T-cell (primary cell): ENCODE measurements around the gene NTM. TPM values are rescaled to one million over a fixed set of nuclear protein-coding genes. Genes with fewer than 3 reads are reported as not detected.

Experiments
- ATAC-seq, 4 experiments: fragments of 200-7000 bp in 3 of 4; fragments of 150-1000 bp in 1 of 4; cut with Tn5 transposase; replicated peaks in 1 of 4; 1 replicate in 3 of 4; 2 replicates in 1 of 4; pipeline ENCODE4 v1.10.0; 2021; ENCODE audit warnings: moderate library complexity in 3 of 4, mild to moderate bottlenecking in 2 of 4, moderate number of reproducible peaks in 1 of 4
- CTCF ChIA-PET, 2 donors: fragments of 300-600 bp; sonication (Branson Sonifier 250); formaldehyde crosslinking; loops; one replicate each; lab custom pipeline; 2022; ENCODE audit warnings: antibody characterized with exemption in 2 of 2; lab: Charles Lee
- POLR2A ChIA-PET, 2 donors: fragments of 300-600 bp; sonication (Branson Sonifier 250); formaldehyde crosslinking; loops; one replicate each; lab custom pipeline; 2022; ENCODE audit warnings: antibody characterized with exemption in 2 of 2; lab: Charles Lee
- DNase-seq, 35 experiments: peaks; one replicate each; pipeline versions ENCODE4 v3.0.0 to v3.0.0-alpha.2; 2013 to 2023
- H3K27ac ChIP-seq: one replicate; pipeline ENCODE4 v1.5.1; 2013; ENCODE audit warnings: low read length
- H3K27me3 ChIP-seq, 2 experiments: replicated peaks in 1 of 2; 1 replicate in 1 of 2; 2 replicates in 1 of 2; pipeline versions ENCODE4 v1.6.1 to v1.7.0; 2013; ENCODE audit warnings: low read length in 1 of 2, mixed read lengths in 1 of 2; ENCODE audit not compliant: control insufficient read depth in 2 of 2, insufficient read depth in 2 of 2; ENCODE audit errors: extremely low read depth in 1 of 2
- H3K36me3 ChIP-seq, 2 donors: 1 replicate in 1 of 2; 2 replicates in 1 of 2; pipeline versions ENCODE4 v1.6.1 to v1.7.0; 2013; ENCODE audit warnings: low read length in 1 of 2; ENCODE audit not compliant: control insufficient read depth in 2 of 2, insufficient read depth in 1 of 2; ENCODE audit errors: extremely low read depth in 1 of 2
- H3K4me1 ChIP-seq, 2 experiments: 1 replicate in 1 of 2; 2 replicates in 1 of 2; pipeline versions ENCODE4 v1.6.1 to v1.7.0; 2013; ENCODE audit warnings: low read length in 2 of 2, mixed read lengths in 1 of 2; ENCODE audit not compliant: insufficient read depth in 2 of 2, control insufficient read depth in 1 of 2; ENCODE audit errors: extremely low read depth in 1 of 2
- H3K4me3 ChIP-seq, 2 donors: 1 replicate in 1 of 2; 2 replicates in 1 of 2; pipeline versions ENCODE4 v1.5.1 to v1.7.0; 2013; ENCODE audit warnings: mild to moderate bottlenecking in 2 of 2, low read length in 1 of 2, moderate library complexity in 1 of 2; ENCODE audit not compliant: control insufficient read depth in 1 of 2; ENCODE audit errors: extremely low read depth in 1 of 2
- H3K9me3 ChIP-seq: 2 replicates; pipeline ENCODE4 v1.7.0; 2013
- H3K27ac Mint-ChIP-seq, 2 donors: one replicate each; pipeline ENCODE4 v1.8.0; 2020 to 2021; ENCODE audit warnings: mild to moderate bottlenecking in 2 of 2, mixed read lengths in 2 of 2
- H3K27me3 Mint-ChIP-seq, 2 donors: one replicate each; pipeline ENCODE4 v1.8.0; 2021 to 2022; ENCODE audit warnings: mixed read lengths in 2 of 2
- H3K36me3 Mint-ChIP-seq: one replicate; pipeline ENCODE4 v1.8.0; 2021; ENCODE audit warnings: mixed read lengths
- H3K4me1 Mint-ChIP-seq, 3 donors: one replicate each; pipeline ENCODE4 v1.8.0; 2020 to 2022; ENCODE audit warnings: mixed read lengths in 3 of 3, mild to moderate bottlenecking in 1 of 3
- H3K4me3 Mint-ChIP-seq, 3 donors: one replicate each; pipeline ENCODE4 v1.8.0; 2020 to 2022; ENCODE audit warnings: mild to moderate bottlenecking in 3 of 3, mixed read lengths in 3 of 3, moderate library complexity in 3 of 3
- H3K9me3 Mint-ChIP-seq, 3 donors: one replicate each; pipeline ENCODE4 v1.8.0; 2020 to 2022; ENCODE audit warnings: mixed read lengths in 3 of 3
- WGBS: methylation state at CpG from one replicate; pipeline ENCODE4 v1.1.5; 2013; ENCODE audit warnings: missing lambda C conversion rate; ENCODE audit not compliant: insufficient coverage; 5-methylcytosine and 5-hydroxymethylcytosine counted together
- total RNA-seq, 35 experiments: library from RNA in 6 of 35; stranded (reverse) in 6 of 35; fragments of 120-200 nt in 1 of 35; gene quantifications; one replicate each; pipeline versions ENCODE4 v1.2.1 to v1.2.4 and lab custom pipeline; 2013 to 2026

The NTM gene
- total RNA-seq, 5 donors from 2014 or later (not counting 1 experiment from before 2014, with no cell fraction given): not detected

DNA sequence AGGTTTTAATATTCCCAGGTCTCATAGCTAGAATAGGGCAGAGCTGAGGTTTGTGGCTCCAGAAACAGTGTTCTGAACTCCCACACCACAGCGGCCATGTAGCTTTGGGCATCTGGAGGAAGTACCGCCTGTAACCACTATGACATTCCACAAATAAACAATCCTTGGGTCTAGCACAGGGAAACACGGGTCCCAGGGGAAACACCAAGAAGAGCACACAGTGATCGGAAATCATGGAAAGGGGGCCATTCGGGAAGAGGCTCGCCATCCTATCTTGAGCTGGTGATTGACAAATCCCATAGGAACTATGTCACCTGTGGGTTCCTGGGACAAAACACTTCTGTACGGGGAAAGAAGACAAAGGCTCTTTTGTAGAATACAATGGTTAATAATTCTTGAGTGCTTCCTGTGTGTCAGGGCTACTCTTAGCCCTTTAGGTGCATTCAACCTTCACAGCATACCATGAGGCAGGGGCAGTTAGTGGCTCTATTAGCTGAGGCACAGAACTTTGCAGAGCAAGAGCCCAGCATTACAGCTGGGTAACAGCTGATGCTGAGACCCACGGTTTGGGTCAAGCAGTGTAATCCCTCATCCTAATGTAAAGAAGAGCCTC is 514.2 kb downstream of the NTM start:
- ChIA-PET POLR2A (no interaction called here), CTCF (no interaction called here)
- ATAC-seq (no peak), DNase-seq (no peak)
- 77% methylated on average over 4 of the region's 8 CpGs for WGBS
- Histone ChIP-seq H3K9me3 (no peaks in the 10 kb centered on the region), H3K36me3 (no peaks in the 10 kb centered on the region), H3K4me3 (no peak overlapping the region), H3K27ac (no peak overlapping the region), H3K27me3 (peaks cover 0 to 2% of the 10 kb centered on the region in 2 experiments), H3K4me1 (no peaks in the 10 kb centered on the region)
- H3K4me1 Mint-ChIP-seq: no peaks in the 10 kb centered on the region
- peaks cover 0 to 10% (median 0%) of the 10 kb centered on the region in 3 donors for H3K9me3 Mint-ChIP-seq
- H3K4me3 Mint-ChIP-seq: no peak overlapping the region
- H3K27me3 Mint-ChIP-seq: peaks cover 0 to 6% of the 10 kb centered on the region in 2 donors
- no peak overlapping the region for H3K27ac Mint-ChIP-seq
- H3K36me3 Mint-ChIP-seq: no peaks in the 10 kb centered on the region

- Mint-ChIP-seq H3K4me3 (no peak overlapping the region), H3K36me3 (no peaks in the 10 kb centered on the region), H3K27ac (no peak overlapping the region), H3K9me3 (peaks cover 0 to 10% (median 0%) of the 10 kb centered on the region in 3 donors), H3K4me1 (no peaks in the 10 kb centered on the region), H3K27me3 (peaks cover 0 to 6% of the 10 kb centered on the region in 2 donors)
- ChIA-PET POLR2A (no interaction called here), CTCF (no interaction called here)
- Histone ChIP-seq H3K27me3 (peaks cover 0 to 2% of the 10 kb centered on the region in 2 experiments), H3K9me3 (no peaks in the 10 kb centered on the region), H3K36me3 (no peaks in the 10 kb centered on the region), H3K4me1 (no peaks in the 10 kb centered on the region), H3K27ac (no peak overlapping the region), H3K4me3 (no peak overlapping the region)
- DNase-seq (no peak), ATAC-seq (no peak)
- 80% methylated on average over 4 of the region's 7 CpGs for WGBS
Observed at GRCh38 chr11:131885431-131885830, 515.0 kb downstream of the NTM start.

- WGBS: no CpG with 5 or more reads among the region's 3 CpGs
- no peak overlapping the region for H3K27ac Mint-ChIP-seq
Observed at GRCh38 chr11:131886201-131886600, 515.8 kb downstream of the NTM start.

DNA sequence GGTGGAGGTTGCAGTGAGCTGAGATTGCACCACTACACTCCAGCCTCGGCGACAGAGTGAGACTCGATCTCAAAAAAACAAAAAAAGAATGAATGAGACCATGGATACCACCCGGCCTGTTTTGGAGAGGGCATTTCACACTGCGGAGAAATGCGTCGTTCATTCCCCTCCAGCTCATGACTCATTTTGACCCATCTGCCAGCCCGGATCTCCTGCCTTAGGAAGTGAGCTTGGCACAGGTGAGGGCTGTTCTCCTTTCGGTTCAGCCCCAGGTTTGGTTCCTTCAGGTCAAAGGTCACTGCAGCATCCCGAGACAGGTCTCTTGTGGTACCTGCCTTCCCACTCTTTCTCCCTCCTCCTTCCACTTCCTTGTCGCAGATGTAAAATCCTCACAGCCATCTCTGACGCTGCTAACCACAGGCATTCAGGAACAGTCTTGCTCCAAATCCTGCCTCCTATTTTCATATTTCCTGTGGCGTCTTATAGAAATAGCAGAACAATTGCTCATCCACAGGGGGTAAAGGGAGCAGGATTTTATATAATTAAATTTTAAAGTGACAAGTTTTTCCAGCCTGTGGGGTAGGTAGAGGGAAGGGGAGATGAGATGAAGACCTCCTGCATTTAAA is 517.9 kb downstream of the NTM start:
- no peak overlapping the region for H3K4me3 ChIP-seq
- Mint-ChIP-seq H3K27ac (no peak overlapping the region), H3K9me3 (peaks cover 0 to 3% (median 0%) of the 10 kb centered on the region in 3 donors), H3K4me1 (no peaks in the 10 kb centered on the region), H3K27me3 (no peaks in the 10 kb centered on the region), H3K36me3 (no peaks in the 10 kb centered on the region), H3K4me3 (no peak overlapping the region)
- H3K4me1 ChIP-seq: no peaks in the 10 kb centered on the region
- WGBS: 94% methylated on average over 7 of the region's 13 CpGs
- DNase-seq (no peak), ATAC-seq (no peak)
- H3K36me3 ChIP-seq: no peaks in the 10 kb centered on the region
- no peaks in the 10 kb centered on the region for H3K9me3 ChIP-seq
- H3K27me3 ChIP-seq: no peaks in the 10 kb centered on the region
- ChIA-PET POLR2A (no interaction called here), CTCF (no interaction called here)
- H3K27ac ChIP-seq: no peak overlapping the region

More at GRCh38 chr11:131886201-131886600, 515.8 kb downstream of the NTM start:
- peaks cover 0 to 10% (median 0%) of the 10 kb centered on the region in 3 donors for H3K9me3 Mint-ChIP-seq
- H3K4me3 ChIP-seq: no peak overlapping the region
- H3K4me3 Mint-ChIP-seq: no peak overlapping the region
- no peaks in the 10 kb centered on the region for H3K4me1 Mint-ChIP-seq
- H3K27me3 Mint-ChIP-seq: peaks cover 0 to 6% of the 10 kb centered on the region in 2 donors
- H3K27ac ChIP-seq: no peak overlapping the region
- DNase-seq: no peak
- ChIA-PET CTCF (interaction anchor here in 1 of 2 donors (0.6 kb wide), 1 partner anchor 294 kb away, joined by 4 read pairs; no protein-coding TSS in a partner anchor), POLR2A (no interaction called here)
- no peaks in the 10 kb centered on the region for H3K4me1 ChIP-seq
- no peaks in the 10 kb centered on the region for H3K9me3 ChIP-seq
- no peaks in the 10 kb centered on the region for H3K36me3 ChIP-seq
- no peaks in the 10 kb centered on the region for H3K36me3 Mint-ChIP-seq
- H3K27me3 ChIP-seq: peaks cover 0 to 2% of the 10 kb centered on the region in 2 experiments
- no peak for ATAC-seq

- Histone ChIP-seq H3K27ac (no peak overlapping the region), H3K36me3 (no peaks in the 10 kb centered on the region), H3K4me1 (no peaks in the 10 kb centered on the region), H3K9me3 (no peaks in the 10 kb centered on the region), H3K27me3 (no peaks in the 10 kb centered on the region), H3K4me3 (no peak overlapping the region)
- Mint-ChIP-seq H3K36me3 (no peaks in the 10 kb centered on the region), H3K4me1 (no peaks in the 10 kb centered on the region), H3K27me3 (no peaks in the 10 kb centered on the region), H3K9me3 (peaks cover 0 to 3% (median 0%) of the 10 kb centered on the region in 3 donors), H3K4me3 (no peak overlapping the region), H3K27ac (no peak overlapping the region)
- no peak for DNase-seq
- 60% methylated on average over 1 of the region's 2 CpGs for WGBS
- ATAC-seq: no peak
- POLR2A ChIA-PET: no interaction called here
- CTCF ChIA-PET: no interaction called here
Observed at GRCh38 chr11:131889146-131889577, 518.7 kb downstream of the NTM start.

DNA sequence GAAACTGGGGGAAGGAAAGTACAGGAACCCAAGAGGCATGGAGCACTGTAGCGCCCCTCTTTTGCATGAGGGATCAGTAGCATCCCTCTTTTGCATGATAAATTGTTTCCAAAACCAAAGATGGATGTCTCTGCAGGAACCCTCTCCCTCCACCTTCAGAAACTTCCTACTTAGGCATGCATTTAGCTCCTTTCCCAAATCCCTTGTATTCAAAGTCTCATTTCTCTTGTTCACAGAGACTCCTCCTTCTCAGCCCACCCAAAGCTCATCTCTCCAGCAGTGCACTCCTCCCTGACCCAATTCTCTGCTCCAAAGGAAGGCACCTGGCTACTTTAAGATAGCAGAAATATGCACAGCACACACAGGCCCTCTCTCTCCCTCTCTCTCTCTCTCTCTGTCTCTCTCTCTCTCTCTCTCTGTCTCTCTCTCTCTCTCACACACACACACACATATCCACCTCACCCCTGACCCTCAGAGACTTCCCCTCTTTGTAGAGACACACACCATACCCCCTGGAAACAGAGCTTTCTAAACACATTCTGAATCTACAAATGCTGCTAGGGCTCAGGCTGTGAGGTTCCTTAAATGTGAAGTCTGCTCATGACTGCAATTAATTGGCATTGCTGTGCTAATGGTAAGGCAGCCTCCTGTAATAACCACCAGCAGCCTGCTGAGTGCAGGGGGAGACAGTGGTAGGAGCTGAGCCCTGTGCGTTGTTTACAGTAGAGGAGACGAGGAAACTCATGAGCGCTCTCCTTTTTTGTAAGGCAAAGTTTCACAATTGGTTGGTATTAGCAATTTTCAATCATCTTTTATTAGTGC is 519.6 kb downstream of the NTM start:
- Mint-ChIP-seq H3K36me3 (no peaks in the 10 kb centered on the region), H3K27me3 (no peaks in the 10 kb centered on the region), H3K27ac (no peak overlapping the region), H3K9me3 (peaks cover 0 to 3% (median 0%) of the 10 kb centered on the region in 3 donors), H3K4me1 (no peaks in the 10 kb centered on the region), H3K4me3 (no peak overlapping the region)
- Histone ChIP-seq H3K36me3 (no peaks in the 10 kb centered on the region), H3K4me1 (no peaks in the 10 kb centered on the region), H3K27me3 (no peaks in the 10 kb centered on the region), H3K9me3 (no peaks in the 10 kb centered on the region), H3K27ac (no peak overlapping the region), H3K4me3 (no peak overlapping the region)
- DNase-seq: no peak
- ATAC-seq: no peak
- ChIA-PET POLR2A (interaction anchor here in 1 of 2 donors (0.6 kb wide), 1 partner anchor 87 kb away, joined by 3 read pairs; no protein-coding TSS in a partner anchor), CTCF (no interaction called here)
- WGBS: no CpG with 5 or more reads among the region's 4 CpGs
